ENCODE measurements around the gene TGFBRAP1.

DNA sequence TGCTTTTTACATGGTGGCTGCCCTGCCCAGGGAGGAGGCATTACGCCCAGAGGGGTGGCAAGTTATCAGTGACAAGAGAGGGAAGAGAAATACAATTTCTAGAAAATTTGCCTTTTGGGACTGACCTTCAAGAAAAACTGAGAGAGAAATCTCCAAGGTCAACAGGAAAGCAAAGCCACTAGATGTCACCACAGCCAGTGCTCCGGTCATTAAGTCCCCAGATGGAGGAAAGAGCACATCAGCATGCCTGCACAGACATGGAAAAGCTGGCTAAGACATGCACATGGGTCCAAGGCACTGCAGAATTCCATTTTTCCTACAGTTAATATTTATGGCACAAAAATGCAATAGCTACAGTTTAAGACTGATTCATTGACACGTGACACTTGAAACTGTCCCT, 48.3 kb upstream of the TGFBRAP1 start:
- TF ChIP-seq SMC3 (conservative IDR thresholded peaks at IDR 0.05; ENCODE audit: insufficient read depth, low read depth, low read length) (no peak), REST (IDR thresholded peaks at IDR 0.05; ENCODE audit: borderline replicate concordance) (peak; percentile 32; the same call in 1 of the 2 replicates), REST (CRISPR knock-in tag; IDR thresholded peaks at IDR 0.05; ENCODE audit: low read depth) (no peak), JUND (IDR thresholded peaks at IDR 0.05; ENCODE audit: borderline replicate concordance, low read depth, low read length) (no peak), JUND (tag; IDR thresholded peaks at IDR 0.05; ENCODE audit: borderline replicate concordance, low read depth, low read length) (no peak), FOSL1 (tag; conservative IDR thresholded peaks at IDR 0.05) (no peak), HDAC6 (IDR thresholded peaks at IDR 0.05; ENCODE audit: low read depth, low read length) (no peak), EZH2 (IDR thresholded peaks at IDR 0.05; ENCODE audit: borderline replicate concordance, low read depth, low read length) (no peak), RAD21 (CRISPR knock-in tag; conservative IDR thresholded peaks at IDR 0.05 in 1 of 2, IDR thresholded peaks at IDR 0.05 in 1 of 2) (peak; percentile 37 to 64; a peak in 3 of 4 replicates), TBP (optimal IDR thresholded peaks at IDR 0.05; ENCODE audit: low read depth, low read length) (no peak), STAT5A (IDR thresholded peaks at IDR 0.05; ENCODE audit: borderline replicate concordance, low read length) (no peak)
- TF ChIP-seq, protein P1, sequence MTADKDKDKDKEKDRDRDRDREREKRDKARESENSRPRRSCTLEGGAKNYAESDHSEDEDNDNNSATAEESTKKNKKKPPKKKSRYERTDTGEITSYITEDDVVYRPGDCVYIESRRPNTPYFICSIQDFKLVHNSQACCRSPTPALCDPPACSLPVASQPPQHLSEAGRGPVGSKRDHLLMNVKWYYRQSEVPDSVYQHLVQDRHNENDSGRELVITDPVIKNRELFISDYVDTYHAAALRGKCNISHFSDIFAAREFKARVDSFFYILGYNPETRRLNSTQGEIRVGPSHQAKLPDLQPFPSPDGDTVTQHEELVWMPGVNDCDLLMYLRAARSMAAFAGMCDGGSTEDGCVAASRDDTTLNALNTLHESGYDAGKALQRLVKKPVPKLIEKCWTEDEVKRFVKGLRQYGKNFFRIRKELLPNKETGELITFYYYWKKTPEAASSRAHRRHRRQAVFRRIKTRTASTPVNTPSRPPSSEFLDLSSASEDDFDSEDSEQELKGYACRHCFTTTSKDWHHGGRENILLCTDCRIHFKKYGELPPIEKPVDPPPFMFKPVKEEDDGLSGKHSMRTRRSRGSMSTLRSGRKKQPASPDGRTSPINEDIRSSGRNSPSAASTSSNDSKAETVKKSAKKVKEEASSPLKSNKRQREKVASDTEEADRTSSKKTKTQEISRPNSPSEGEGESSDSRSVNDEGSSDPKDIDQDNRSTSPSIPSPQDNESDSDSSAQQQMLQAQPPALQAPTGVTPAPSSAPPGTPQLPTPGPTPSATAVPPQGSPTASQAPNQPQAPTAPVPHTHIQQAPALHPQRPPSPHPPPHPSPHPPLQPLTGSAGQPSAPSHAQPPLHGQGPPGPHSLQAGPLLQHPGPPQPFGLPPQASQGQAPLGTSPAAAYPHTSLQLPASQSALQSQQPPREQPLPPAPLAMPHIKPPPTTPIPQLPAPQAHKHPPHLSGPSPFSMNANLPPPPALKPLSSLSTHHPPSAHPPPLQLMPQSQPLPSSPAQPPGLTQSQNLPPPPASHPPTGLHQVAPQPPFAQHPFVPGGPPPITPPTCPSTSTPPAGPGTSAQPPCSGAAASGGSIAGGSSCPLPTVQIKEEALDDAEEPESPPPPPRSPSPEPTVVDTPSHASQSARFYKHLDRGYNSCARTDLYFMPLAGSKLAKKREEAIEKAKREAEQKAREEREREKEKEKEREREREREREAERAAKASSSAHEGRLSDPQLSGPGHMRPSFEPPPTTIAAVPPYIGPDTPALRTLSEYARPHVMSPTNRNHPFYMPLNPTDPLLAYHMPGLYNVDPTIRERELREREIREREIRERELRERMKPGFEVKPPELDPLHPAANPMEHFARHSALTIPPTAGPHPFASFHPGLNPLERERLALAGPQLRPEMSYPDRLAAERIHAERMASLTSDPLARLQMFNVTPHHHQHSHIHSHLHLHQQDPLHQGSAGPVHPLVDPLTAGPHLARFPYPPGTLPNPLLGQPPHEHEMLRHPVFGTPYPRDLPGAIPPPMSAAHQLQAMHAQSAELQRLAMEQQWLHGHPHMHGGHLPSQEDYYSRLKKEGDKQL (CRISPR knock-in tag; IDR thresholded peaks at IDR 0.05; ENCODE audit: borderline replicate concordance), result no peak
- TF ChIP-seq, protein P2, sequence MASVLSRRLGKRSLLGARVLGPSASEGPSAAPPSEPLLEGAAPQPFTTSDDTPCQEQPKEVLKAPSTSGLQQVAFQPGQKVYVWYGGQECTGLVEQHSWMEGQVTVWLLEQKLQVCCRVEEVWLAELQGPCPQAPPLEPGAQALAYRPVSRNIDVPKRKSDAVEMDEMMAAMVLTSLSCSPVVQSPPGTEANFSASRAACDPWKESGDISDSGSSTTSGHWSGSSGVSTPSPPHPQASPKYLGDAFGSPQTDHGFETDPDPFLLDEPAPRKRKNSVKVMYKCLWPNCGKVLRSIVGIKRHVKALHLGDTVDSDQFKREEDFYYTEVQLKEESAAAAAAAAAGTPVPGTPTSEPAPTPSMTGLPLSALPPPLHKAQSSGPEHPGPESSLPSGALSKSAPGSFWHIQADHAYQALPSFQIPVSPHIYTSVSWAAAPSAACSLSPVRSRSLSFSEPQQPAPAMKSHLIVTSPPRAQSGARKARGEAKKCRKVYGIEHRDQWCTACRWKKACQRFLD (CRISPR knock-in tag; IDR thresholded peaks at IDR 0.05), result no peak
